HT-29 (cell line): ENCODE measurements around the gene LIPM. TPM values are rescaled to one million over a fixed set of nuclear protein-coding genes. Genes with fewer than 3 reads are reported as not detected.

Experiments used
- total RNA-seq: library from RNA; depleted of rRNA; stranded (reverse); fragments of >200 nt; shearing (Covaris generic); gene quantifications from 2 replicates; pipeline ENCODE4 v1.2.3, GENCODE V29; 2014; rRNA removed

Gene LIPM
- total RNA-seq, 1 experiment from 2014 or later, result not detected

Other genes starting within 250 kb of the LIPM start
- gene RNLS, start 219.4 kb upstream of the LIPM start, total RNA-seq, result 20.8 and 25.1 TPM in 2 replicates
- not detected in 2 replicates for gene LIPJ, start 216.0 kb upstream of the LIPM start, total RNA-seq
- not detected in 2 replicates for gene LIPF, start 138.3 kb upstream of the LIPM start, total RNA-seq
- not detected in 2 replicates for gene LIPK, start 96.5 kb upstream of the LIPM start, total RNA-seq
- gene LIPN, start 42.7 kb upstream of the LIPM start, total RNA-seq, result not detected in 2 replicates
- 6.2 and 7.2 TPM in 2 replicates for gene ANKRD22, start 49.1 kb downstream of the LIPM start, total RNA-seq
- 61.2 and 79.2 TPM in 2 replicates for gene STAMBPL1, start 77.5 kb downstream of the LIPM start, total RNA-seq
- 0.31 and 1.4 TPM in 2 replicates for gene ACTA2, start 150.0 kb downstream of the LIPM start, total RNA-seq
- 2.5 and 4.3 TPM in 2 replicates for gene FAS, start 188.1 kb downstream of the LIPM start, total RNA-seq